HG02642 (cell line): ENCODE results near the gene SLIT3.

Source experiments
- ATAC-seq: cut with Tn5 transposase; IDR thresholded peaks from one replicate; pipeline ENCODE4 v1.9.1; 2021; ENCODE audit warnings: mild to moderate bottlenecking; ENCODE audit not compliant: unreplicated experiment, poor library complexity

The SLIT3 gene

DNA sequence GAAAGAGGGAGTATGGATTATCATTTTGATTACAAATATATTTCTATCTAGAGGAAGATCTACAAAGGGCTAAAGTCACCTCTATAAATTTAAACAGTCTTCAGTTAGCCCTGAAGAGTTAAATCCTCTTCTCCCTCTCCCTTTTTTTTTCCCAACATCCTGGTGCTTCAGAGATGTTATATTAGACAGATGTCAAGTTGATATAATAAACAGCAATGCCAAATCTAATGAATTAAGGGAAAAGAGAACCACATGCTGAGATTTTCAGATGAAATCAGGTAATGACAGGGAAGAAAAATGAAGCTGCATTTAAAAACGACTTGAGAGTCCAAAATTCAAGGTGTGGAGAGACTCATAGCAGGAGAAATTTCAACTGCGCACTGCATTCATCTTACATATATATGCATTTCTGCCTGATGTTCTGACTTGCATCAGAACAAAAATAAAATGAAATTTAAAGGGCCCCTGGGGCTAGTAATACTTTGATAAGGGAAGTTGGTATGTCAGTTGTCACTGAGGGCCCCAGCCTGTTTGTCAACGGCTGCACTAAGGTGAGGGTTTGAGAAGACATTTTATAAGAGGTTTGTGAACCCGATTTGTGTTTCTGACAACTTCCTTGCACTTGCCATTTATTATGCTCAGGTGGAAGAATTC lies 382.9 kb downstream of the SLIT3 start:
- no peak for ATAC-seq

DNA sequence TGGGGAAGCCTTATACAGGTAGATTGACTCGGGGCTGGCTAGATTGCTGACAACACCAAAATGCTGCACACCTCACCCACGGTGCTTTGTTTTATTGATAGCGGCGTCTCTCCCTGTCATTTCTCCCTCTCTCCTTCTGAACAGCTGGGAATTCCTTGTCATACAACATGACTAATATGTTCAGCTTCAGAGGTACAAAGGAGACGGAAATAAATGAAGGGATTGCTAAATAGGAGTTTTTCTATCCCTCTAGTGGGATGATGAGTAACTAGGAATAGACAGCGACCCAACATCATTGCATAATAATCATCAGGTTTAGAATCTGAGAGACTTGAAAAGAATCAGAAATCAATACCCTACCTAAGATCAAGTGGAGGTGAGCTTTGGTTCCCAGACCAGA lies 384.1 kb downstream of the SLIT3 start:
- no peak for ATAC-seq

- no peak for ATAC-seq
Observed at GRCh38 chr5:168916266-168916665, 384.7 kb downstream of the SLIT3 start.

DNA sequence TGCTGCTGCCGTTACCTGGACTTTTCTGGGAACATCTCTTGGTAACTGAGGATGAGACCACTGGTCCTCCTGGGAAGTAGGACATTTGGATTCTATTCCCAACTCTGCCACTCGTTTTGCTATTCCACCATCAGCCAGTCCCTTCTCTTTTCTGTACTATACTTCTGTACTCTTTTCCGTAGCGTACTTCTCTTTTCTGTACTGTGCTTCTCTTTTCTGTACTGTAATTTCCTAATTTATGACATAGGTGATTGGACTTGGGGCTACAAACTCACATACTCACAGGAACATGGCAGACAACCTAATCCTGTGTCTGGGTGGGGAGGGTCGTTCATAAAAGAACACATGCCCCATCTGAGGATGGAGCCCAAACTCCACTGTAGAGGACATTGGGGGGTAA lies 386.4 kb downstream of the SLIT3 start:
- no peak for ATAC-seq

GRCh38 chr5:168910874-168911273 lies 390.1 kb downstream of the SLIT3 start:
- ATAC-seq, result no peak

DNA sequence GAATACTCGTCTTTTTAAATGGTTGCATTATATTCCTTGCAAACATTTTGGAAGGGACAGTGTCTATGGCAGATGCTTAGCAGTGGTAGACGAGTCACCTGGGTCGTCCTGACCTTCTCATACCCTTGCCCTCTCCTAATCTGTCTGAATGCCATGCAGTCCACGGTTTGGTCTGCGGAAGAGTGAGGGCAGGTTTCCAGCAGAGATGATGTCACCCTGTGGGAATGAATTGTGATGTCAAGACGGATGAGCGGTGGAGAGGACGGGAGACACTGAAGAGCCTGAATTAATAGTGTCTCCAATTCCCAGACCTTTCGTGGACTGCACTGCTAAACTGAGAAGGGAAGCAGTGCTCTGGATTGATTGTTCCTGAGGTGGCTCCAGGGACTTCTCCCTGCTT lies 392.7 kb downstream of the SLIT3 start:
- no peak for ATAC-seq

GRCh38 chr5:168903061-168903460 lies 397.9 kb downstream of the SLIT3 start:
- ATAC-seq, result no peak

- ATAC-seq, result no peak
Observed at GRCh38 chr5:168899673-168900072, 401.3 kb downstream of the SLIT3 start.

DNA sequence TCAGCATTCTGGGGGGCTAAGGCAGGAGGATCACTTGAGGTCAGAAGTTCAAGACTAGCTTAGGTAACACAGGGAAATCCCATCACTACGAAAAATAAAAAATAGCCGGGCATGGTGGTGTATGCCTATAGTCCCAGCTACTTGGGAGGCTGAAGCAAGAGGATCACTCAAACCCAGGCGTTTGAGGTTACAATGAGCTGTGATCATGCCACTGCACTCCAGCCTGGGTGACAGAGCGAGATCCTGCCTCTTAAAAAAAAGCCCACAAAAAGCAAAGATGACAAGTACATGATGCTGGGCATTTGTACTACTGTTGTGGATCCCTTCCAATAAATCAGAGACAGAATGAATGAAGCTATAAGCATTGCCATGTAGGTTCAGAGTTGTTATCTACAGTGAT lies 401.7 kb downstream of the SLIT3 start:
- no peak for ATAC-seq

- no peak for ATAC-seq
Observed at GRCh38 chr5:168898247-168898911, 402.6 kb downstream of the SLIT3 start.

DNA sequence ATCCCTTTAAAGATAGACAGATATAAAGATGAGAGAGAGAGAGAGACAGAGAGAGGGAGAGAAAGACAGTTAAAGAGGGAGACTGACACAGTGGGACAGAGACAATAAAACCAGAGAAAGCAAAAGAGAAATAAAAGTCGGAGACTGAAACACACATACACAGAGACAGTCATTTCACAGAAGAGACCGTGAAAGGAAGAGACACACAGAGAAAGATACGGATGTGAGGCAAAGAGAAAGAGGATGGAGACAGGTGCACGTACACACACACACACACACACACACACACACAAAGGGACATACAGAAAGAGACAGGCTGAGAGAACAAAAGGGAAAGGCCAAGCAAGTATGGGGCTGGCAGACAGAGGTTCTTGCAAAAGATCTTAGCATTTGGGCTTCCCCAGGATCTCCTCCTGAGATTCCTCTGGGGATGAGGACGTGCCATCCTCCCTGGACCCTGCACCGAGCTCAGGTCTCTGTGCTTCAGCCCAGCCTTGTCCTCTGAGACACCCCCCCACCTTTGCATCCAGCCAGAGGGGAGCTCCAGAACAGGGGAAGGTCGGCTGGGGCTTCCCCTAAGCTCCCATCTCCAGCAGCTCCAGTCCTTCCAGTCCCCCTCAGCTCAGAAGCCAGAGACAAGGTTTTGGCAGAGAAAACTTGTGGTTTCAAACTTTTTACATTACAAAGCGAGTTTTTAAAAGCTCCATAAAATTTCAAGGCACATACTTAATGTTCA lies 403.4 kb downstream of the SLIT3 start:
- no peak for ATAC-seq

GRCh38 chr5:168895295-168896071 lies 405.5 kb downstream of the SLIT3 start:
- no peak for ATAC-seq

- no peak for ATAC-seq
Observed at GRCh38 chr5:168893283-168893682, 407.7 kb downstream of the SLIT3 start.

GRCh38 chr5:168892618-168893186 lies 408.2 kb downstream of the SLIT3 start:
- ATAC-seq, result no peak

- no peak for ATAC-seq
Observed at GRCh38 chr5:168890816-168891812, 409.8 kb downstream of the SLIT3 start.

DNA sequence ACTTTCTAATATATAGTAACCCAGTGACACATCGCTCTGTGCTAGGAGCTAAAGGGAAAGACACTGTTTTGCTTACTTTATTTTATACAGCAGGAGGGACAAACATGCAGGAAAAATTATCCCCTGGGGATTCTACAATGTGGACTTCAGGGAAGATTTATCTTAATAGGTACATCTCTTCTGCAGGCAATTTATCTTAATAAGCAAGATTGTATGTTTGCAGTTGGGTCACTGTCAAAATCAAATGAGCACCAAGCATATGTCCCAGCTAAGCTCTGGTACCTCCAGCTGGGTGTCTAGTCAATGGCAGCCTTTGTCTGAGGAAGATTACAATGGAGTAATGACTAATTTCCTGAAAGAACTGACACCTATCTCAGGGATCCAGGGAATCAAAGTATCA lies 411.9 kb downstream of the SLIT3 start:
- no peak for ATAC-seq

- no peak for ATAC-seq
Observed at GRCh38 chr5:168887931-168888330, 413.0 kb downstream of the SLIT3 start.

GRCh38 chr5:168886157-168886556 lies 414.8 kb downstream of the SLIT3 start:
- ATAC-seq, result no peak
